HG02763 (cell line): ENCODE measurements around the gene ARMC2.
"Not testable (repeated sequence)": the region's sequence is repeated elsewhere in the genome, so short reads cannot be mapped to it uniquely, and the experiment has no call there.

ENCODE experiments used
- ATAC-seq: cut with Tn5 transposase; IDR thresholded peaks from one replicate; pipeline ENCODE4 v1.9.1; 2021; ENCODE audit warnings: mild to moderate bottlenecking, moderate library complexity; ENCODE audit not compliant: unreplicated experiment

ARMC2 gene

DNA sequence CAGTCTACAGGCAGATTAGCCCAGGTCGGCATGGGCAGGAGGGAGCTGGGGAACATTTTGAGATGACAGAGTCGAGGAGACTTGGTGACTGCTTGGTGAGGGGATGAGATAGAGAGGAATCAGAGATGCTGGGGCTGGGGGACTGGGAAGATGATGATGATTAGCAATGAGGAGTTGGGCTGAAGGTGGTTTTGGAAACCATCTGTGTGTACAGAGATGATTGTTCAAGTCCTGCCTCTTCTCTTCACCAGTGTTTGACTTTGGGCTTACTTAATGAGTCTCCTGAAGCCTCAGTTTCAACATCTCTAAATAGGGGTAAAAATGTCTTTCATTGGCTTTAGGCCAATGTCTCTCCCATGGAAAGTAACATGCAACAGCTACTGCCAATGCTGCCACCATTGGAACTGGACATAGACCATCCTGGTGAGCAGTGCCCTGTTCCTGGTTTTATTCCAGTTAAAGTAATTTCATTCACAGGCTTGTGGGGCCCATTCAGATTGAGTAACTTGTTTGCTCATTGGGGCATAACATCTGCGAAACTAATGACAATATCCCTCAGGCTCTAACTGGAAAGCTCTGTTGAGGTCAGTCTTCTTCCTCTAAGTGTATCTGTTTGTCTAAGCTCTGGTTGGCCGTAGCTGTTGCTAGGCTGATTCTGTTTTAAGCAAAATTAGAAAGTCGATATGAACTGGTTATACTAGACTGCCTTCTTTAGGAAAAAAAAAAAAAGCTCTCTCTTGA is 99.1 kb downstream of the ARMC2 start:
- ATAC-seq: no peak

DNA sequence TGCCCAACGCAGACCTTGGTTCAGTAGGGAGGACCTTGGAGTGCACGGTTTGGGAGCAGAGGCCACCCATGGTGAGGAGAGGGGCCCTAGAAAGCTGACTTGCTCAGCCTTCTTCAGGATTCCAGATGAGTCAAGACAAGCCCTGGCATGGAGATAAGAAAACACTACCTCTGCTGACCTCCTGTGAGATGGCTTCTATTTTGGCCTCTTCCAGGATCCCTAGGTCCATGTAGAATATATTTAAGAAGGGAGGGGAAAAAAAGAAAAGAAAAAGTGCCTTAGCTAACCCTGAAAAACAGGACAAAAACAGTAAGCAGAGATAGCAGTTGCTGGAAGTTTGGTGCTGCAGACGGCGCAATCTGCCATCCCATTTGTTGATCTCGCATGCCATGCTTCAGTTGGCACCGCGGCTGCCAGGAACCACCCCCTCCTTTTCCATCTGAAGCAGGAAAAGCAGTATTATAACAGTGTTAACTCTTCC is 100.0 kb downstream of the ARMC2 start:
- no peak for ATAC-seq

DNA sequence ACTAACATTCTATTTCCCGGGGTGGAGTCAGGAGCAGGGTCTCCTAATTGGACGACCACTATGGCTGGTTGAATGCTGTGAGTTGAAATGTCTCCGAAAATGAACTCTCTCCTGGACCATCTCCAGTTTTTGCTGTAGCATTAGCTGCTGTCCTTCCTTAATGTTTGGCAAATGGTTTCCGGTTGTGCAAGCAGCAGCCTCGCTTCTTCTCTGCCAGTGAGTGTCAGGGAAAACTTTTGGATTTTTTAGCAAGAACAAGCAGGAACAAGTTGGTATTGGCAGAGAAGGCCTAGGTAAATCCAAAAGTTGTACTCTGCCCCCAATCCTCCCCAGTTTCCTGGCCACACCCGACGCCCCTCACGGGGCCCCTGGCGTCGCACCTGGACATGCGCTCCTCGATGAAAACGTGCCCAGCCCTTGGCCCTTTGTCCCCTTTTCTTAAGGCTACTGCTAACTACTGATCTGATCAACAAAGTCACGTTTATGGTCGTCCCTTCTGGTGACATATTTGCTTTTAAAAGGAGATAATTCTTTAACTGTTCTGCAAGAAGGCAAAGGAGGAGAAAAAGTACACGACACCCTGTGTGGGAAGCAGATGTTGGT is 103.2 kb downstream of the ARMC2 start:
- ATAC-seq: no peak

DNA sequence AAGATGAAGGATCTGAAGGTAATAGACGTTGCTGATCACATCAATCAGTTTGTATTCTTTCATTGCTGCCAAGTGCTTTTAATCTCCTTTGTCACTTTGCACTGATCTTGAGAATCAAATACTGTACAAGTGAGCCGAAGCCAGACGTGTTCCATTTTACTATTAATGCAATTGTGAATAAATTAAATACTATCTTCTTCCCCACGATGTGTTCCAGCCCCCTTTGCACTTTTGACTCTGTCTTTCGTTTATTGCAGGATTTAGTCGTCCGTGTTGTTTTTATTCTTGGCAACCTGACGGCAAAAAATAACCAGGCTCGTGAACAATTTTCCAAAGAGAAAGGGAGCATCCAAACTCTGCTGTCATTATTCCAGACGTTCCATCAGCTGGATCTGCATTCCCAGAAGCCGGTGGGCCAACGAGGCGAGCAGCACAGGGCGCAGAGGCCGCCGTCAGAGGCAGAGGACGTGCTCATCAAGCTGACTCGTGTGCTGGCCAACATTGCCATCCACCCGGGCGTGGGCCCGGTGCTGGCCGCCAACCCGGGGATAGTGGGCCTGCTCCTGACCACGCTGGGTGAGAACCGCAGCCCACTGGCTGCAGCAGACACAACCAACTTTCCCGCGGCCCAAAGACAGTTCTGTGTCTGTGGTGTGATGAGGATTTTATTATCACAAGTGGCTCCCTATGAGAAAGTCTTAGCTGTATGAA is 104.7 kb downstream of the ARMC2 start:
- no peak for ATAC-seq

DNA sequence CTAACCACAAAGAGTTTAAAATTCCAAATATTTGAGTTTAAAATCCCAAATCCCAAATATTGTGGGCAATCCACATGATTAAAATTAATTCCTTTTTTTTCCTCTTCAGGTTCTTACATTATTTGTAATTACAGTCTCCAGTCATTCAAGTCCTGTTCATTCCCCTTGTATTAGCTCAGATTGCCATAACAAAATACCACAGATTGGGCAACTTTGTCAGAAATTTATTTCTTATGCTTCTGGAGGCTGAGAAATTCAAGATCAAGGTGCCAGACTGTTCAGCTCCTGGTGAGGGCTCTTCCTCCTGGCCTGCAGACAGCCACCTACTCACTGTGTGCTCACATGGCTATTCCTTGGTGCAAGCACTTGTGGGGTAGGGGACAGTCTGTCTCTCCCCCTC is 105.5 kb downstream of the ARMC2 start:
- ATAC-seq: no peak

DNA sequence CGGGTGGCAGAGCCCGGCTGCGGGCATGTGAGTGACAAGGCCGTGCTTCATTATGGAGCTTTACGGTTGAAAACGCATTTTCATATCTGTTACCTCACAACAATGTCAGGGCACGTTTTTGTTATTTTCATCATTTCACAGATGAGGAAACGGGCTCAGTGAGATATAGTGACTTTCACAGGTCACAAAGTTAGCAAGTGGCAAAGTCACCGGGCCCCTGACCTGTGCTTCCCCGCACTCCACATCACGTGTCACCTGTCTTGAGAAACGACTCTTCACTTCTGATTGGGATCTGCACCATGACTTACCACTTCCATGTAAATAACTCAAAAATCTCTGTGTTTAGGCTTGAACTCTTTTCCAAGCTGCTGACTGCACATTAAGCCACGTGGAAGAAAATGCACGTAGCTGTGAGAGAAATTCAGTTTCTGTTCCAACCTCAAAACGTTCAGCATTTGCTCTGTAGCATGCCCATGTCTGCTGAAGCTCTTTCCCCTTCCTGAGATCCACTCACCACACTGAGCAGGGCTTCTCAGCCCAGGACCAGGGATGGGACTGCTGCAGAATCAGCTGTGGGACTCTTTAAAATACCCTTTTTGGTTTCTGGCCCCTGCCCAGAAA is 107.2 kb downstream of the ARMC2 start:
- ATAC-seq: no peak

DNA sequence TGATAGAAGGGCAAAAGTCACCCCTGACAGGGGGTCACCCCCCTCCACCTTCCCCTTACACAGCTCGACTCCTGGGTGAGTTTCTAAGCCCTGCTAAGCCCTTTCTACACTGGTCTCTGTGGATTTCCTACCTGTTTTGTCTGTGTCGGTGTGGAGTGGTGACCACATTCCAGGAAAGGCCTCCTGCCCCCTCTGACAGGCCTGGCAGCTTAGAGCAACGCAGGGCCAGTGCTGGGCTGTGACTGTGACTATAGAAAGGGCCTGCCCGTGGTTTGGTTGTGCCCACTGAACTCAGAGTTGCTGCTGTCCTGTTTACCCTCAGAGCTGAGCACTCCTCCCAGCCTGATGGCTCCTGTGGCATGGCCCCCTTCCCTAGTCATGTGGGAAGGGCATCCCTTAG is 109.0 kb downstream of the ARMC2 start:
- ATAC-seq: no peak

DNA sequence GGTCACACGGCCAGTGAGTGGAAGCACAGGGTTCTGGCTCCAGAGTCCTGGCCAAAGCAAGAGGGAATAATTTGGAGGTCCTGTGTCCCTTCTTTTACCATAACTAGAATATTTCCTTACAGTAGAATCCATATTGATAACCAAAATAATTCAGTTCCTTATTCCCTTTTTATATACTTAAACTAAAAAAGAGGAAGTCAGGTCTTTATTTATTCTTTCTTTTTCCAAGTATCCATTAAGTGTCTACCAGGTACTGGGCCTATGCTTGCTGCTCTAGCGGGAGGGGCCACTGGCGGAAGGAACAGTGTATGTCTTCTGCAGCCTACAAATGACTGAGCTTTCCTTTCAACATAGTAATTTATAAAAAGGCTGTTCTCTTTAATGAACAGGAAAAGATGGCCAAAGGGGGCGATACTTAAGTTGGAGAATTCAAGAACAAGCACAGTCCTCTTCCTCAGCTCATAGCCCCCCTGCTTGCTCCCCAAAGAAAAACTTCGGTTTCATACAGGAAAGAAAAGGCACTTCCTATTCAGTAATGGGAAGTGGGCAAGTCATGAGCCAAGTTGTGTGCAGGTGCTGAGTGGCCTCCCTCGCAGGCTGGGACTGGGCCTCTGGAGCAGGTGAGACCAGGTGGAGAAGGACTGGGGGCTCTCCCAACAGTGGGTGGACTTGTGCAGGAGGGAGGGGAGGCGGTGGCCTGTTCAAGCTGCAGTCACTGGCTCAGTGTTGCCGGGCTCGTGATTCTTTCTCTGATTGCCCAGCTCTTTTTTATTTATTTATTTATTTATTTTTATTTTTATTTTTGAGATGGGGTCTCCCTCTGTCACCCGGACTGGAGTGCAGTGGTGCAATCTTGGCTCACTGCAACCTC is 110.9 kb downstream of the ARMC2 start:
- ATAC-seq: no peak

DNA sequence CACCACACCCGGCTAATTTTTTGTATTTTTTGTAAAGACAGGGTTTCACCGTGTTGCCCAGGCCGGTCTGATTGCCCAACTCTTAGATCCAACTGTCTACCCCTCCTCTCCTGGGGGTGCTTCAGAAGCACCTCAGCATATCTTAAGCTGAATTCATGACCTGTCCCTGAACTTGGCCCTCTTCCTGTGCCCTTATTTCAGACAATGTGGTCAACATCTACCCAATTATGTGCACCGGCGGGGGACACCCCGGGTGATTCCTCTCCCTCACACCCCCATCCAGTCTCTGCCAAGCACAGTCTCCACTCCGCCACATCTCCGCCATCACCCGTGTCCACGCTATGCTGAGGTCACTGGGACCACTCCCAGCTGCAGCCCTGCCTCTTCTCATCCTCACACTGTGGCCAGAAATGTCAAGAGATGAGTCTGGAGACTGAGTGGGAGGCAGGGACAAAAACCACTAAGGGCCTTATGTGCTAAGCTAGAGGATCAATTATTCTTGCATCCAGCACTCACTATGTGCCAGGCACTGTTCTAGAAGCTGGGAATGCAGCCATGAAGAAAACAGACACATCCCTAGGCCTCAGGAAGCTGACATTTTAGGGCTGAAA is 111.9 kb downstream of the ARMC2 start:
- no peak for ATAC-seq

DNA sequence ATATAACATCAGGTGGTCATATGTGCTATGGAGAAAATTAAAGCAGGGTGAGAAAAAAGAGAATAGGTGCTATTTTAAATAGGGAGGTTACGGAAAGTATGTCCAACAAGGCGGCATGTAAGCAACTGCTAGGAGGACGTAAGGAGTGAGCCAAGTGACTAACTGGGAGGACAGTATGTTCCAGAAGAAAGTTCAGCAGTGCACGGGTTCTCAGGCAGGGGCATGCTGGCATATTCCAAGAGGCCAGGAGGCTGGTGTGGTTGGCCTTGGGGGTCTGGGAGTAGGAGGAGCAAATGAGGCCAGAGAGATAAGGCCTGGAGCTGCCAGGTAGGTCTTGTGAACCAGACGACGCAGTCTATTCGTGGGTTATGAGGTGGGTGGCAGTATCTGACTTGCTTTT is 112.4 kb downstream of the ARMC2 start:
- no peak for ATAC-seq

DNA sequence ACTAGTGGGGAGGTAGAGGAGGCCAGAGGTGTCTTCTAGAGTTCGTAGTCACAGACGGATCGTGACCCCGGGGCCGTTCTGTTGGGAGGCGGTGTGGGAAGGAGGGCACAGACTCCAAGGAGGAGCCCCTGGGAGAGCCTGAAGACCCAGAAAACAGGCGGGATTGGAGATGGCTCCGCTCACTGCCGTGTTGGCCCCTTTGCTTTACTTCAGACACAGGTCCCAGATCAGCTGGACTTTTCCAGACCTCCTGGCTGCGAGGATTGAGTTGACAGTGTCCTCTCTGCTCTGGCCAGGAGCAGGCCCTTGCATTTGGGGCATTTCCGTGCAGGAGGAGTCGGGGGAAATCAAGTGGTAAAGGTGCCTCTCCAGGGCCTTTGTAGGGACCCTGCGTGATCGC is 112.9 kb downstream of the ARMC2 start:
- no peak for ATAC-seq

DNA sequence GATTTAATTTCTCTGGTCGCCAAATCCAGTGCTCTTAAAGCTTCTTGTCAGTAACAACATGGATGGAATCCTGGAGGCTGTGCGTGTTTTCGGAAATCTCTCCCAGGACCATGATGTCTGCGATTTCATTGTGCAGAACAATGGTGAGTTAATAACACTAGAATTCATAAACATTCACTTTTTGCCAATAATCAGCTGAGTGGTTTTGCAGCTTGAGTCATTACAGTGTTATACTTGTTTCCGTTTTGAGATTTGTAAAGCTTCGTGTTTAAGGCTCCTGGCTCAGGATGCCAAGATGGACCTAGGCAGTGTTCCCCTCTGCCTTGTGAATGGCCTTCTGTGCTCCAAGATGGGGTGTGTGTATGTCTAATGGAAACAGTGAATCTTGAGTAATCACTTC is 113.8 kb downstream of the ARMC2 start:
- ATAC-seq: no peak

DNA sequence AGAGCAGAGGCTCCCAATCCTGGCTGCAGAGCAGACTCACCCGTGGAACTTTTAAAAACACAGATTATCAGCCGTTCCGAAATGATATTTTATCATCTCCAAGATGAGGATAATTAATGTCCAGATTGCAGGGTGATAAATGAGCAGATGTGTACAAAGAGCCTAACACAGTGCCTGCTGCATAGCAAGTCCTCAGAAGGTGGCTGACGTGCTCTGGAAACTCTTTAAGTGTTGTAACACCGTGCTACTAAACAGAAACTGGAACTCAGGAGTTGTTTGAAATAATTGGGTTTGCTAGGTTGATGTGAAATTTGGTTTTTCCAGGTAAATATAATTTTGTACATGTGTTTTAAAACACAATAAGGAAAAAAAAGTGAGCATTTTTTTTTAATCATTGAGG is 118.0 kb downstream of the ARMC2 start:
- no peak for ATAC-seq

DNA sequence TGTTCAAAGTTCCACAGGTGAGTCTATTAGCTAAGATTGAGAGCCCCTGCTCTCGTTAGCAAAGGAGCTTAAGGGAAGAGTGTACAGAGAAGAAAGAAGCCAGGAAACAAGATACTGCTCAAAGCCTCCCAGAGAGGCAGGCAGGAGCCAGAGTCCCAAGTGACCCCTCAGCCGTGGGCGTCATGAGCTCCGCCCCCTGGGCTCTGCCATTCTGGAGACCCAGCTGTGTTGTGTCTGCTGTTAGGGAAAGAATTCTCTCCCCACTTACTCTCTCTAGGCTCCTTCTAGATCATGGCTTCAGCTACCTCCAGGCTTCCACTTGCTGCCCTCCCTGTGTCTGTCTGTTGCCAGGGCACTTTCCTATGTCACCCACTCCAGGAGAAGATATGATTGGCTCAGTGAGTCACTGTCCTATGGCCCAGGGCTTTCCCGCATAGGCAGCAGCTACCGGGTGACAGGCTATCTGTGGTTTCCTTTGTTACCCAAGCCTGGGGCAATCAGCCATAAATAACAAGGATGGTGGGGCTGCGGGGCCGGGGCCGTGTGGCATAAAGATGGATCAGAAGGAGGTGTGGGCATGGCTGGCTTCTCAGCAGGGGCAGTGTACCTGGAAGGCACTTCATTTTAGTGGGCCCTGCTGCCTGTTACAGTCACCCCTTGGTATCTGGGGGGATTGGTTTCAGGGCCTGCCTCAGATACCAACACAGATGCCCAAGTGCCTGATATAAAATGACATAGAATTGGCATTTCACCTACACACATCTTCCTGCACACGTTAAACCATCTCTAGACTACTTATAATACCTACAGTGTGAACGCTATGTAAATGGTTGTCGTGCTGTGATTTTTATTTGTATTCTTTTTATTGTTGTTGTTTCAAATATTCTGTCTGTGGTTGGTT is 118.9 kb downstream of the ARMC2 start:
- no peak for ATAC-seq

DNA sequence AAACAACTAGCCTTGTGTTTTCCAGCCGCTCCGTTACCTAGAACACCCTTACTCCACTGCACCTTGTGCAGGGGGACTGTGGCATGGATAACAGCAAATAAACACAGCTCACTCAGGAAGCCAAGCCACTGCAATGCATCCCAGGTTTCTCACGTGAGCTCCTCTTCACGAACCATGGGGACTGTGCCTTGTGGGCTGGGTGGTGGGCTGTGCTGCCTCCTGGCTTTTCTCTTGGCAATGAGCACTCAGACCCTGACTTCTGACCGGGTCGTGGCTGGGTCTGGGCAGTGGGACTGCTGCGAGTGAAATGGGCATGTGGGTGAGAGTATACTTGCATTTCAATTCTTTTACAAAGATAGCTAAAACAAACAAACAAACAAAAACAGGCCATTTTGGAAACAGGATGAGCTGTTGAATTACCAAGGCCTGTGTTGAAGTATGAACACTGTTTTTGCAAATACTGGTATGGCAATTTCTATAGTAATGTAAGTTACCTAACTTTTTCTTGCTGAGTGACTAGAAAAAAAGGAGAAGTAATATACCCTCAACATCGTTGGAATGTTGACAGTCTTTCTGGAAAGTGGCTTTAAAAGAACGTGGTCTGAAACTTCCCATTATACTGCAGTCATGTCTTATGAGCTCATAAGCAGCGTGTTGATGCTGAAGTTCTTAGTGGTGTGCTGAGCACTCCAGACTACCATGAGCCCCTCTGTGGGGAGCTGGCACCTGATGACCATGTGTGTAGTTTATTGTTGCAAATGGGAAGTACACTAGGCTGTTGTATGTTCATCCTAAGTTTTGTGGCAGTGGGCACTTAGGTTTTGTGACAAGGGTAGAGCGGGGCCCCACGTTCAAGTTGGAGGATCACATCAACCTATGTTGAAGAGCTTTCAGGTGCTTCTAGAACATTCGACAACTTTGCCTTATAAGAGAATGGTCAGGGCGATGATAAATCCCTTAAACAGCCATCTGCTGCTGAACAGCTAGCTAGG is 120.4 kb downstream of the ARMC2 start:
- ATAC-seq: no peak

DNA sequence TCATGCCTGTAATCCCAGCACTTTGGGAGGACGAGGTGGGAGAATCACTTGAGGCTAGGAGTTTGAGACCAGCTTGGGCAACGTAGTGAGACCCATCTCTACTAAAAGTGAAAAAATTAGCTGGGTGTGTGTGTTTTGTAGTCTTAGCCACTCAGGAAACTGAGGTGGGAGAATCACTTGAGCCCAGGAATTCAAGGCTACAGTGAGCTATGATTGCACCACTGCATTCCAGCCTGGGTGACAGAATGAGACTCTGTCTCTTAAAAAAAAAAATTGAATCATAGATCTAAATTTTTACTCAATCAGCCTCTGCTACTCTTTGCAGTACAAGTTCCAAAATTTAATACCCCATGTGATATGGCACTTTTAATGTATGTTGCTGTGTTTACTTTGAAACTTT is 121.6 kb downstream of the ARMC2 start:
- no peak for ATAC-seq

DNA sequence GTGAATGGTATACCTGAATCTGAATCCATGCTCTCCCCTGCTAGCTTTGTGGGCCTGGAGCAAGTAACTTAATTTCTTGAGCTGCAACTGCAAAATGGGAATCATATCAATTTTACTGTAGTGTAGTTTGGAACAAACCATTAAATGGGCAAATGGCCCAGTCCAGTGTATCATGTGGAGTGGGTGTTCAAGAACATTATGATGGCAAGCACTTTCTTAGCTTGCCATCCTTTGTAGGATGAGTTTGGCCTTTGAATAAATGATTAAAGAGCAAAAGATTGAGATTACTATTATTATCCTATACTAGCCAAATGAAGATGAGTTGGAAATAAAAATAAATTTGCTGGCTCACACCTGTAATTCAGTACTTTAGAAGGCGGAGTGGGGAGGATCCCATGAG is 126.0 kb downstream of the ARMC2 start:
- ATAC-seq: no peak

DNA sequence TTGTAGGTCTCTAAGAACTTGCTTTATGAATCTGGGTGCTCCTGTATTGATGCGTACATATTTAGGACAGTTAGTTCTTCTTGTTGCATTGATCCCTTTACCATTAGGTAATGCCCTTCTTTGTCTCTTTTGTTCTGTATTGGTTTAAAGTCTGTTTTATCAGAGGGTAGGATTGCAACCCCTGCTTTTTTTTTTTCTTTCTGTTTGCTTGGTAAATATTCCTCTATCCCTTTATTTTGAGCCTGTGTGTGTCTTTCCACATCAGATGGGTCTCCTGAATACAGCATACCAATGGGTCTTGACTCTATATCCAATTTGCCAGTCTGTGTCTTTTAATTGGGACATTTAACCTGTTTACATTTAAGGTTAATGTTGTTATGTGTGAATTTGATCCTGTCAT is 130.4 kb downstream of the ARMC2 start:
- not testable (repeated sequence) for ATAC-seq
